NCI-H226 (cell line): ENCODE measurements around the gene AIG1.

Source experiments
- DNase-seq: peaks from one replicate; pipeline ENCODE4 v3.0.0-alpha.2; 2015

The AIG1 gene

DNA sequence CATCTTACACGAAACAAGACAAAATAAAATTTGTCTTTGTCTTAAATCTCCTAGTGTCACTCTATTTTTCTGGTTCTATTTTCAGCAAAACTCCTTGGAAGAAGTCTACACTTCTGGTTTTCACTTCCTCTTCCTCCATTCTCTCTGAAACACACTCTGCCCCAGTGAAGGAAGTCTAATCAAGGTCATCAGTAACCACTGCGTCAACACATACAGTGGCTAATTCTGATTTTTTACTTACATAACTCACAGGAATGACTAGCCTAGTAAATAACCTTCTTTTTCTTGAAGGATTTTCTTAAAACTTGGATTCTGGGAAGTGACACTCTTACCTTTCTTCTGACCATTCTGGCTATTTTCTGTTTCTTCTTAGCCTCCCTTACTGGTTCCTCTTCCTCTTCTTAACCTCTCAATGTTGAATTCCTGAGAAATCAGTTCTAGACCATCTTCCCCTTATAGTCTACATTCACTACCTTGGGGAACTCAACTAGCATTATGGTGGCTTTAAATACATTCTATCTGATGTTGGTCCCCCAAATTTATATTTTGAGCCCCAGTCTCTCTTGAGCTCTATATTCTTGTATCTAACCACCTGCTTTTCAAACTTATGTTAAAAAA, 37.5 kb downstream of the AIG1 start:
- DNase-seq = no peak

DNA sequence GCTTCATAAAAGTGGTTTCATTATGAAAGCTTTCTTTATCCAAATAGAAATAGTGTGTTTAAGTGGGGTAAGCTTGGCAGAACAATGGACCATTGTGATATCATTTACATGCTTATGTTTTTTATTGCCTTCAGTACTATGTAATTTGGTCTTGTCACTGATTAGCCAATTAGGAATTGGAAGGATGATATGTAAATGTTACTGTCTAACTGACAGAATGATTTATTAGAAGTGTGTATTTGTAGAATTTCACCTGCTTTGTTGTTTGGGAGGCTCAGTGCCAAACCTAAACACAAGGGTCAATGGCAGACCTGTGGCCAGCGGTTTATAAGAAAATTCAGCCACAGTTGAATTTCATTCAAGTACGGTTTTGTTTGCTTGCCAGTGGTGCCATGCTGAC, 39.0 kb downstream of the AIG1 start:
- no peak for DNase-seq

DNA sequence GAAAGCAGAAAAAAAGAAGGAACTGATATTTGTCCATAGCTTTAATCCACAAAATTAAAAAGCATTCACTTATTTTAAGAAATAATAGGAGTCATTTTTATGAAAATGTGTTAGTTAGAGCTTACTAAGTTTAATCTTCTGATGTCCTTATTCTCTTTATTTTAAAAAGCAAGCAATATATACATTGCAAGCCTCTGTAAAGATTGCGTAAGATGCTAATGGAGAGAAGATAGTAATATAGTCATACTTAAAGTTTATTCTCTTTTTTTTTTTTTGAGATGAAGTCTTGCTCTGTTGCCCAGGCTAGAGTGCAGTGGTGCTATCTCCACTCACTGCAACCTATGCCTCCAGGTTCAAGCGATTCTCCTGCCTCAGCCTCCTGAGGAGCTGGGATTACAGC, 39.7 kb downstream of the AIG1 start:
- no peak for DNase-seq

DNA sequence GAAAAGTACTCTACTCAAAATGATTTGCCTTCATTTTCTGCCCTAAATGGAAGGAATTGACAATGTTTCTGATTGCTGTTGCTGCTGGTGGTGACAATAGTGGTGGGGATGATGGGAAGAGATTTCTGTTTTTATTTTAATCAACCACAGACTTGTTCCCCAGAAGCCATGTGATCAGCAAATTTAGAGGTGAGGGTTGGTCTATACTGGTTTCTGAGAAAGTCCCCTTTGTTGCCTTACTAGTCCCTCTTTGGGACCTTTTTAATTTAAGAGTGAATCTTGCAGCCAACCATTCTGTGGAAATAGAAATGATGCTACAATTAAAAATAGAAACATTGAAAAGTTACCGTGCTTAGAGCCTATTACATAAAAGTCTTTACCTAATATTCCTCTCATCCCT, 43.2 kb downstream of the AIG1 start:
- DNase-seq = no peak

DNA sequence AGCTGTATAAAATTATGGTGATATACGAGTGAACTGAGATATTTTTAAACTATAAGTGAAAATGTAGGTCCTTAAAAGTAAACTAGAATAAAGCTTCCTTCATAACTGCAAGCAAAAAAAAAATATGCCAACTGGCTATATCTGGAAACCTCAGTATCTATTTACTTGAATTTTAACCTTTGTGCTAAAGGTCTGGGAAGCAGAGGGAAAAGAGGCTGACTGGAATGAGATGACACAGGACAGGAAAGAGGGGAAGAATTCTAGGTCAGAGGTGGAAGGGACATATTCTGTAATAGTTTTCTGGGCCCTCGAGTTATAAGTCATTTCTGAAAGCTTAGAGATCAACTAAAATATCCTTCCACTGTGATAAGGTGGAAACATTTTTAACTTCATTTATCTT, 46.8 kb downstream of the AIG1 start:
- DNase-seq = no peak

DNA sequence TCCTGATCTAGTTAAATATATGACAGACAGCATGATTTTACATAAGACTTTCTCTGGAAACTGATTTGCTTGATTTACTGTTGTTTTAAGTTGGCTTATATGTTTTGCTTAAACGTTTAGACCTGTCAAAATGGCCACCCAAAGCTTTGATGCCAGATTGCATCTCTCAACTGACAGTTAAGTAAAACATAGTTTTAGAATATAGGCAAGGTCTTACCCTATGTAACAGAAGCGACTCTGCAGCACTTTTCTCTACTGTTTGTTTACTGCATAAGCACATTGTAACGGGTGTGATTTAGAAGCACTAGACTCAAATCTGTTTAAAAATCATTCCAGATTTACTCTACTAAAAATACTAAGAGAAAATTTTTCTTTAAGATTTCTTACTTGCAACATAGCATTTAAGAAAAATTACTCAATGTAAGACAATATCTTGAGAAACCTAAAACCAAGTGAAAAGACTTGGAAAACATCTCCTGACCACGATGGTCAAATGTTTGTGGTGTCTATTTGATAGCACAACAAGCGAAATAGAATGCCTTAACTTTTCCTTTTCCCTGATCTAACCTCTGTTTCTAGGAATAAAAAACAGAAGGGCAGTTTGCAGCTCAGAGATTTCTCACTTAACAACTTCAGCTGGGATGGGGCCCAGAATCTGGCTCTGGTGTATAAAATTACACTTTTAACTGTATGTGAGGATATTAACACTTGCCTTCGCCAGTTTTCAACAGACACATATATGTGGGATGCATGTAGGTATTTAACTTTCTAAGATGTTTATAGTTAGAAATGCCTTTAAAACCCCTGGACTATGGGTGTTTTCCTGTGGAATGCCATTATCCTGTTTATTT, 47.4 kb downstream of the AIG1 start:
- no peak for DNase-seq

DNA sequence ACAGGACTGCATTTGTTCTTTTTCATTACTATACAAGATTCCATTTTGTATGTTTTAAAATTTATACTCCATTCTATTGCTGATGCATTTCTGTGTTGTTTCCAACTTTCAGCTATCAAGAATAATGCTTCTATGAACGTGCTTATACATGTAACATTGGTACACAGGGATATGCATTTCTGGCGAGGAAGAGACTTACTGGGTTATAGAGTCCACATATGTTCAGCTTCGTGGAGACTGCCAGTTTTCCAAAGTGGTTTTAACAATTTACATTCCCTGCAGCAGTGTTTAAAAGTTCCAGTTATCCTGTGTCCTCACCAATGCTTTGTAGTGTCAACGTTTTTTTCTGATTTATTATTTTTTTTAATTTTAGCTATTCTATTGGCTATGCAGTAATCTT, 48.5 kb downstream of the AIG1 start:
- no peak for DNase-seq

DNA sequence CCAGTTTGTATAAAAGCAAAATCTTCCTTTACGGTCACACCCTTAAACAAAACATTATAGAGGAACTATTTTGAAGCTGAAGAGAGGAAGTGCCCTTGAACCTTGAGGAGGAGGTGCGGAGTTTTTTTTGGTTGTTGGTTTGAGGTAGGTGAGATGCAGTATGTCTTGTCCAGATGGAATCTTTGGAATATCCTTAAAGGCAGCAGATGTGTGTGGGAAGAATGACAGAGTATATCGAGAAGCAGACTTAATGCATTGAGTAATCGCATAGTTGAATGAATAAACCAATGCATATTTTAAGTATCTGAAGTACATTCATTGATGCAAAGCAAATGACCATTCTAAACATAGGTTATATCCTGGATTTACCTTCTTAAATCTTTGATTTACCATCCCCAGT, 49.9 kb downstream of the AIG1 start:
- DNase-seq = no peak

DNA sequence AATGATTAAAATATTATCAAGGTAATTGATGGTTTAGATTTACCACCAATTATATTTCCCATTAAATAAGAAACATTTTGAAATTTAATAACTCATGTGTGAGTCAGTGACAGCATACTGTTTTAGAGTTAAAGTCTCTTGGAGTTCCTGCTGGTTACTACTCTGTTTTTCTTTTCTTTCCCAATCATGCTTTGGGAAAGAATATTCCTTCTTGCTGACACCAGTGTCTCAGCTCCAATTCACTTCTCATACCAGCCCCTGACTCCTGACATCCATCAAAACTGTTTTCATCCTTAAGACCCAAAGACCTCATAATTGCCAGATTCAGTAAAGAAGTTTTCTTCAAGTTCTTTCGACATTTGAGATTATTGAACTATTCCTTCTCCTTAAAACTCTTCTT, 50.3 kb downstream of the AIG1 start:
- no peak for DNase-seq

DNA sequence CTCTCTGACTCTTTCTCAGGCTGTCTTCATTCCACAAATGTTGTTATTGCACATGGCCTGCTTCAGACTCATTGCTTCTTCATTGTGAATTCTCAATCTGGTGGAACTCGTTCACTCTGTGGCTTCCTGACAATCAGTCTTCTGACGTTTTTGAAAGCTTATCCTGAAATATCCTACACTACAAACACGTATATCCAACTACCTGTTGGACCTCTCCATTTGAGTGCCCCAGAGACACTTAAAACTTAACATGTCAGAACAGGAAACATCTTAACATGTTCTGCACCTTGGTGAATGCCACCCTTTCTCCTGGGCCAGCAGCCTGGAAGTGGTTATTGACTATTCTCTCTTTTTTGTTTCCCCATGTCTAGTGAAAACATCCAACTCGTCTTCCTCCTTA, 50.8 kb downstream of the AIG1 start:
- DNase-seq = no peak

DNA sequence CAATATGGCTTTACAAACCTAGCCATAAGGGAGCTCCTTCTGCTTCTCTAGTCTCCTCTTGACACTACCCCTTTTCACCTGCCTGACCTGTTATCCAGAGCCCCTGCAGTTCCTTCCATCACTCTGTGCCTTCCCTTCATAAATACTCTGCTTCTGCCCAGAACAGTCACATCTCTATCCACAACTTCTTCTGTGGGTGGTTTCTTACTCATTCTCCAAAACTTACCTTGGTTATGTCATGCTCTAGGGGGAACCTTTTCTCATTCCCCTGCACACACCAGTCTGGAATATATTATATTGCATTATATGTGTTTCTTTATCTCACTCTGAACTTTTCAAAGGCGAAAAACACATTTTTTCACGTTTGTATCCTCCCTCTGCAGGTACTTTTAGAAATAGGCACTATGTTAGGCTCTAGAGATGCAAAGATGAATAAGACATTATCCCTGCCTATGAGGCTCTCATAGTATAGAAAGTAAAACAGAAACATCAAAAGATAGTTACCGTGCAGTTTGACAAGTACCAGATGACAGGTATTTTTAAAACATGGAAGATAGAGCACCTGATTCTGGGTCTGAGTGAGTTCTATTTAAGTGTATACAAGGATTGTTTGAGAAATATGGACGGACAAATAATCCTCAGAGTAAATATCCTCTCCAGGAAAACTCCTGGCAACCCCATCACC, 51.5 kb downstream of the AIG1 start:
- DNase-seq = no peak

DNA sequence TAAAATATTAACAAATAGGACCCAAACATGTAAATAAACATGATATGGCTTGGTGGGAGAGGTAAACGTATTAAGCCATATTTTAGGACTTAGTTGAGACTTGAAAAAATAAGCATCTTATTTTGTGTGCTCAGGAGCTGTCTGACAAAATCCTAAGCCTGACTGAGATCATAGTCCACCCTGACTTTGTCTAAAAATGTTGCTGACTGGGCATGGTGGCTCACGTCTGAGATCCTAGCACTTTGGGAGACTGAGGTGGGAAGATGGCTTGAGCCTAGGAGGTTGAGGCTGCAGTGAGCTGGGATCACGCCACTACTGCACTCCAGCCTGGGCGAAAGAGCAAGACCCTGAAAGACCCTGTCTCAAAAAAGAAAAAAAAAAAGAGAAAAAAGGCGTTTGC, 52.1 kb downstream of the AIG1 start:
- DNase-seq = no peak

DNA sequence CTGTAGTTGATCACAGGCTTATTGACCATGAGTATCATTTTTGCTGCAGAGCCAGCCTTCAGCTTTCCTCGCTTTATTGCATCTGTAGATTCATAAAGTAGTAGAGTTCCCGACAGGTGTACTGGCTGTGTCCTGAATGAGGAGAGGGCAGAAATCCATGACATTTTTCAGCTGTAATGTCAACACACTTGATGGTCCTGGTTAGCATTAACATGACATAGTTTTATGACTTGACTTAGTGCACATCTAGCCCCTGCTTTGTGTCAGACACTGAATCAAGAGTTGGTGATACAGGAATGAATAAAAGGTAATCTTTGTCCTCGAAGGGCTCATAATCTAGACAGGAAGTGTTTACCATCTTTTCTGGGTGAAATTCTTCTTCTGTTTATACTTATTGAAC, 55.0 kb downstream of the AIG1 start:
- DNase-seq = no peak

DNA sequence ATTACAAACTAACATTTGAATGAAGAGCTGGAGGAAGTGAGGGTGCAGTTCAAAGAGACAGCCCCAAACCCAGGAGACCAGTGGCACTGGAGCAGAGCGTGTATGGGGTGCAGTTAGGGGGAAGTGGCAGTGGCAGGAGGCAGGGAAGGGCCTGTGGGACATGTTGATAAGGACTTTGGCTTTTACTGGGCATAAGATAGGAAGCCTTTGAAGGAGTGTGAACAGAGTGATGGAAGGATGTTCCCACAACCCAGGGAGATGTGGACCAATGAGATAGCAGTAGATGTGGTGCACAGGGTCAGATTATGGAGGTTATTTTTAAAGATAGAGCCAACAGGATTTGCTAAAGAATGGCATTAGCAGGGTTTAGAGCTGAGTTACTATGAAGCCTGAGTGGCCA, 56.4 kb downstream of the AIG1 start:
- no peak for DNase-seq

DNA sequence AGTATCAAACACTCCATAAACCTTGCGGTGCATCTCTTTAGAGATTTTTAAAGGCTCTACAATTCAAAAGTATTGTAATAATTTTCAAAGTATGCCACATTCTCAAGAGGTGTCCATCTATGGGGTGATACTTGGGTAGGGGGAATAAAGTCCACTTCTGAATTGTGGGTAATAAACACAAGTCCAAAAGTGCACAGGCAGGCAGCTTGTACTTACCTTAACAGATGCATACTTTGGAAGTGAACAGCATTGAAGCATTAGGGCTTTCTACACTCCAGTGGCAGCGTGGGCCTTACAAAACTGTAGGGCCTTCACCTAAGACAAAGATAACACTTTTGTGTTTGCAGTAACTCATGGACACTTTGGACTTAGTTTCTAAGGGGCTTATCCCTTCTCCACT, 58.6 kb downstream of the AIG1 start:
- no peak for DNase-seq

DNA sequence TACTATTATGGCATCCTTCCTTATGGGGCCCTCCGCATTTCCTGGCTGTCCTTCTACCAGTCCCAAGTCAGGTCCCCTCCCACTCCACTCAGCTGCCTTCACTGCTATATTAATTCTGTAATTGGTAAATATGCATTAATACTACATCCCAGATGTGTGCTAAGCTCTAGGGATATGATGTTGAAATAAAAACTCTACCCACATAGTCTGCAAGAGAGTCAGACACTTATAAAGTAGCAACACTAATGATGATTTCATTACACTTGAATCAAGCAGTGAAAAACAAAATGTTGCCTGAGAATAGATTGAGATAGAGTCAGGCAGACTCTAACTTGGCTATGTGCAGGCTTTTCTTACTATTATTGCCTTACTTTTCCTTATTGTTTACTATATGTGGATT, 62.4 kb downstream of the AIG1 start:
- no peak for DNase-seq

DNA sequence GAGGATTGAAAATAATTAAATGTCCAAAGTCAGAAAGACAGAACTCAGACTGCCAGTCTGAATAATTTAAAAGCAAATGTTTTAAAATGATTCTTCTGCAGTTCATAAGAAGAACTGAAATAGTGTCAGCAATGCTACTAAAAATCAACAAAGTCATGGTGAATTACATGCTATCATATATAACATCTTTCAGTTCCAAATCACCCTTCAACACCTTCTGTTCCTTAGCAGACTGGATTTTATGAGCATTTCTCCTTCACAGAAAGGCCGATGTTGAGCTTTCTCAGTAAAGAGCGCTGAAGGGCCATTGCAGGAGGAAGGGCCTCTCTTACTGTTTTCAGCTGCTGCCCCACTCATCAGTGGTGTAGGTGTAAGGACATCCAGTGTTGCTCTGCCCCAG, 63.3 kb downstream of the AIG1 start:
- no peak for DNase-seq

DNA sequence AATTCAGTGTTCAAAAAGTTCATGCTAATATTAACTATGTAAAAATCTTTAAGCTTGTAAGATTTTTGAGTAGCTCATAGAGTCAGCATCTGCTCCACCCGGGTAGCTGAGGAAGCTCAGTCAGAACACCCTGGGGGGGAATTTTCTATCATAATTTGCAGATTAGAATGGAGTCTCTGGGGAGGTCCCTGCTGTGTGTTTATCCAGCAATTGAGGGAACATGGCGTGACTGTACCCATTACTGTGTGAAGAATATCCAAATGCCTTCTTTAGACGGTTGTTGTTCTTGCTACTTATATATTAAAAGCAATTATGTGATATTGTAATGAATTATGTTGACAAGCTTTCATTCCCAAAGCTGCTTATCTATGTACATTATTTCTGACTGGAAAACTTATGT, 64.8 kb downstream of the AIG1 start:
- no peak for DNase-seq

DNA sequence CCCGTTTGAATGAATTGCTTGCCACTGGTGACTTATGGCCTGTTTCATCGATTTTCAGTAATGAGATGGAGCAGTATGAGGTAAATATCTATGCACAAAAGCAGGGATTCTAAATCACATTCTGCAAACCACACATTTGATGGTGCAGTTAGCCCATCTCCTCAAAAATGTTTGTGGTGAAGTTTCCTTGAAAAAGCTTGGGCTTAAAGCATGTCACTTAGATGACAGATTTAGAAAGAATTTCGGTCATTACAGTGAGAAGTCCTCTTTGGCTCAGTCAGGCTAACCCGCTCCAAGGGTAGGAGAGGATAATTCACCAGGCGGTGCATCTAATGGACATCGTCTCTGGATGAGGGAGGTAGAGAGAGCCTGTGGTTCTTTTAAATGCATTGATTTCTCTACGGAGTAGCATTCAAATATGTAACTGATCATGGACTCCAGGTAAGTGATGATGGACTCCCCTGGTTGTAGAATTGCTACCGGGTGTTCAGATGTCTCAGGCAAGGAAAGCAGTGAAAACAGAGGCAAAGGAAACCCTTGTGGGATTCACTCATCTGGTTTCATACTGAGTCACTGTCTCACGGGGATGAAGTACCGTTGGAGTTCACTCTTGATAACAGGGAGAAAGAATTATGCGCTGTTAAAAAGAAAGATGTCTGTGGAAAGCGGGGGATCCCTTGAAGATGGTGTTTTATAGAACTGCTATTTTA, 65.3 kb downstream of the AIG1 start:
- no peak for DNase-seq

DNA sequence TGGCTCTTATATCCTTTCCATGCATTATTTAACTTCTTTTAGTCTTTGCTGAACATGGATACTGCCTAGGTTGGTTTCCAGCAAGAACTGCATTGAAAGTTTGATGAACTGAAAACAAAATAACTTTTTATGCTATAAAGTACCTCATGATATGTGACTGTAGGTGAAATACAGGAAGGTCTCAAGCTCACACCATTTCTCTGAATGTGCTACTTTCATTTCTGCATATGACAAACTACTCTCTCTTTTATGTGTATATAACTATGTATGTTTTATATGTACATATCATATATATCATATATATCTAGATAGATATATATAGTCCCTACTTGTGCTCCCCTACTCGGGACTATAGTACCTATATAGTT, 65.9 kb downstream of the AIG1 start:
- DNase-seq = no peak

DNA sequence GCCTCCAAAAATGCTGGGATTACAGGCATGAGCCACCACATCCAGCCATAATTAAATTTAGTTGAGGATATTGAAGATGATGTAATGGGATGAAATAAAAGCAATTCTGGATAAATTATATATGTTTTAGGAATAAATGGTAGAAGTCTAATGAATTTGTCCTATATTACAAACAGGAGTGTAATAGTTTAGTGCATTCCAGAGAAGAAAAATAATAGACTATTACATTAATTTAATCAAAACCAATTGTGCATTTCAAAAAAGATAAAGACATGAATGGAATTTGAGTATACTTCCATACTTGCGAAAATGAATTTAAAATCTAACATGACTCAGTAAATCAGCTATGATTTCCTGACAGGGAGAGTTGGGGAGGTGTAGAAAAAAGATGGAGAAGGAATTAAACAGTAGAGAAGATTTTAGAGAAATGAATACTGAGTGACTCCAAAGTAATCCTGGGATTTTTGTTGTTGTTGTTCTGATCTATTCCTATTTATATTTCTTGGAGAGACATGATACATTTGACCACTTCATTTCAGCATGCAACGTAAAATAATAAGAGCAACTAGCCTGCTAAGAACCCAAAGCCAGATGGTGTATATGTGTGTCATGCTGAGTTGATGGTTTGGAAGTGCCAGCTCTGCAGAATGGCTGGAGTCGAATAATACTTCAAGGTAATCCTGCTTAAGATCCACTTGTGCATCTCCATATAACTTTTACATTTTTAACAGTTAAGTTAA, 67.4 kb downstream of the AIG1 start:
- no peak for DNase-seq

DNA sequence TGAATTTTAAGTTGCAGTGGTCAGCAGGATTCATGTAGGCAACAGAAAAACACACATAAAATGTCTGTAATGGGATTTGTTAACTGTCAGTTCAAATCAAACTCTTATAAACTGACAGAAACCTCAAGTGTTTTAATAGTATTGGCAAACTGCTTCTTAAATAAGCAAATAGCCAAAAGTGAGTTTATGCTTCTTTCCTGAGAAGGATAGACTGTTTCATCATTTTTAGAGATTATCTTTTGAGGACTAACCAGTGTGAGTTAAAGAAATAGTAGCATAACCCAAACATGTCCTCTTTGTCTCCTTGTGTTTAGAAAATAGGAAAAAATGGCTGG, 68.0 kb downstream of the AIG1 start:
- no peak for DNase-seq

DNA sequence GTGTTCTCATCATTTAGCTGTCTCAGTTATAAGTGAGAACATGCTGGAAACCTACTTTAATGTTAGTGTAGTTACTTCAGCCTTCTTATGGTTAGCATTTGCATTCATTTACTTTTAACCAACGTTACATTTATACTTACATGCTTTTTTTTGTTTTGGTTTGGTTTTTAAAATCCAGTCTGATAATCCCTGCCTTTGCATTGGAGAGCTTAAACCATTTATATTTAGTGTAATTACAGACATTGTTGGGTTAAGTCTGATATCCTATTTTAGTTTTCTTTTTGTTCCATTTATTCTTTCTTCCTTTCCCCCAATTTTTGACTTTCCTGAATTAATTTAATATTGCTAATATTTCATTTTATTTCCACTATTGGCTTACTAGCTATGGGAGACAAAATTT, 70.2 kb downstream of the AIG1 start:
- no peak for DNase-seq
